CD14-positive monocyte (primary cell): ENCODE results near the gene SLC23A1. TPM values are rescaled to one million over a fixed set of nuclear protein-coding genes. Genes with fewer than 3 reads are reported as not detected.

Experiments
- DNase-seq, 3 donors: peaks; one replicate each; pipeline ENCODE4 v3.0.0-alpha.2; 2011 to 2022
- H2AFZ ChIP-seq: 2 replicates; pipeline ENCODE4 v1.6.0; 2012; ENCODE audit warnings: mild to moderate bottlenecking, low read depth, low read length, inconsistent platforms; ENCODE audit not compliant: insufficient read depth, poor library complexity, severe bottlenecking
- H3K27ac ChIP-seq, 2 donors: 1 replicate in 1 of 2; 2 replicates in 1 of 2; pipeline ENCODE4 v1.5.1; 2012 to 2013; ENCODE audit warnings: low read length in 2 of 2, control low read depth in 1 of 2, inconsistent platforms in 1 of 2, low read depth in 1 of 2, mild to moderate bottlenecking in 1 of 2
- H3K27me3 ChIP-seq, 2 donors: one replicate each; pipeline versions ENCODE4 v1.6.0 to v1.6.1; 2011 to 2013; ENCODE audit warnings: low read length in 2 of 2; ENCODE audit not compliant: control insufficient read depth in 2 of 2, insufficient read depth in 2 of 2
- H3K36me3 ChIP-seq, 2 donors: replicated peaks in 1 of 2; 1 replicate in 1 of 2; 2 replicates in 1 of 2; pipeline versions ENCODE4 v1.5.1 to v1.6.1; 2012 to 2013; ENCODE audit warnings: low read length in 2 of 2, control low read depth in 1 of 2, inconsistent platforms in 1 of 2, mild to moderate bottlenecking in 1 of 2; ENCODE audit not compliant: insufficient read depth in 2 of 2, control insufficient read depth in 1 of 2
- H3K4me1 ChIP-seq, 2 donors: 1 replicate in 1 of 2; 2 replicates in 1 of 2; pipeline versions ENCODE4 v1.5.1 to v1.6.1; 2012 to 2013; ENCODE audit warnings: low read length in 2 of 2, control low read depth in 1 of 2, inconsistent platforms in 1 of 2, mild to moderate bottlenecking in 1 of 2, moderate library complexity in 1 of 2; ENCODE audit not compliant: insufficient read depth in 2 of 2, control insufficient read depth in 1 of 2
- H3K4me2 ChIP-seq: replicated peaks from 2 replicates; pipeline ENCODE3; 2012; ENCODE audit warnings: low read length, moderate library complexity, mild to moderate bottlenecking; ENCODE audit not compliant: poor library complexity, severe bottlenecking; ENCODE audit errors: extremely low read depth
- H3K4me3 ChIP-seq, 3 experiments: fragments of 200-600 bp in 1 of 3; sonication (generic) in 1 of 3; replicated peaks in 1 of 3; 1 replicate in 2 of 3; 2 replicates in 1 of 3; pipeline ENCODE4 v1.5.1; 2011 to 2013; ENCODE audit warnings: low read length in 3 of 3, mild to moderate bottlenecking in 3 of 3, control low read depth in 2 of 3, low read depth in 2 of 3, inconsistent platforms in 1 of 3, moderate library complexity in 1 of 3
- H3K79me2 ChIP-seq: 2 replicates; pipeline ENCODE4 v1.6.0; 2012; ENCODE audit warnings: mild to moderate bottlenecking, control low read depth, inconsistent platforms, low read length, moderate library complexity; ENCODE audit not compliant: insufficient read depth
- H3K9ac ChIP-seq: 2 replicates; pipeline ENCODE4 v1.6.0; 2017; ENCODE audit warnings: low read length, mild to moderate bottlenecking; ENCODE audit not compliant: insufficient read depth, poor library complexity, severe bottlenecking
- H3K9me3 ChIP-seq, 2 donors: replicated peaks in 1 of 2; 1 replicate in 1 of 2; 2 replicates in 1 of 2; pipeline versions ENCODE4 v1.5.1 to v1.6.1; 2012 to 2013; ENCODE audit warnings: low read length in 2 of 2, control low read depth in 1 of 2; ENCODE audit not compliant: control insufficient read depth in 1 of 2, insufficient read depth in 1 of 2
- H4K20me1 ChIP-seq: 2 replicates; pipeline ENCODE4 v1.6.0; 2012; ENCODE audit warnings: mild to moderate bottlenecking, low read length, control low read depth, moderate library complexity; ENCODE audit not compliant: insufficient read depth
- H3K27ac Mint-ChIP-seq, 7 donors: one replicate each; pipeline ENCODE4 v1.8.0; 2020; ENCODE audit warnings: mild to moderate bottlenecking in 7 of 7, mixed read lengths in 7 of 7, moderate library complexity in 6 of 7, inconsistent platforms in 2 of 7
- H3K27me3 Mint-ChIP-seq, 3 donors: one replicate each; pipeline ENCODE4 v1.8.0; 2021 to 2022; ENCODE audit warnings: low read depth in 3 of 3, mild to moderate bottlenecking in 3 of 3, mixed read lengths in 3 of 3, moderate library complexity in 3 of 3, inconsistent platforms in 1 of 3
- H3K36me3 Mint-ChIP-seq, 2 donors: one replicate each; pipeline ENCODE4 v1.8.0; 2020; ENCODE audit warnings: mixed read lengths in 2 of 2, inconsistent platforms in 1 of 2, mild to moderate bottlenecking in 1 of 2
- H3K4me1 Mint-ChIP-seq: one replicate; pipeline ENCODE4 v1.8.0; 2020; ENCODE audit warnings: mild to moderate bottlenecking, mixed read lengths
- H3K4me3 Mint-ChIP-seq, 2 donors: one replicate each; pipeline ENCODE4 v1.8.0; 2020; ENCODE audit warnings: mild to moderate bottlenecking in 2 of 2, mixed read lengths in 2 of 2, moderate library complexity in 1 of 2
- H3K9me3 Mint-ChIP-seq, 7 donors: one replicate each; pipeline ENCODE4 v1.8.0; 2020 to 2022; ENCODE audit warnings: mixed read lengths in 7 of 7, mild to moderate bottlenecking in 6 of 7, moderate library complexity in 6 of 7, inconsistent platforms in 2 of 7
- WGBS: methylation state at CpG from one replicate; pipeline ENCODE4 v1.1.5; 2013; ENCODE audit warnings: missing lambda C conversion rate; ENCODE audit not compliant: insufficient coverage; 5-methylcytosine and 5-hydroxymethylcytosine counted together
- intact Hi-C, 2 donors: fragments of 100-400 bp; cut with micrococcal nuclease; formaldehyde crosslinking; loops; one replicate each; pipeline versions ENCODE4 v1.15.0 to v1.15.1; 2023
- polyA plus RNA-seq, 3 donors: library from polyadenylated mRNA; depleted of rRNA in 1 of 3; unstranded in 2 of 3; stranded (reverse) in 1 of 3; fragments of 300-500 nt in 2 of 3; fragments of >200 nt in 1 of 3; fragmentation: Illumina TruSeq in 2 of 3; gene quantifications; 1 replicate in 2 of 3; 2 replicates in 1 of 3; pipeline ENCODE4 v1.2.3, GENCODE V29; 2012 to 2021
- TF ChIP-seq, protein P1 (sequence below): fragments of 200-600 bp; IDR thresholded peaks from one replicate; pipeline ENCODE4 v1.8.0; 2022; ENCODE audit warnings: antibody characterized with exemption, mild to moderate bottlenecking

SLC23A1 gene
- polyA plus RNA-seq, 3 donors: not detected

DNA sequence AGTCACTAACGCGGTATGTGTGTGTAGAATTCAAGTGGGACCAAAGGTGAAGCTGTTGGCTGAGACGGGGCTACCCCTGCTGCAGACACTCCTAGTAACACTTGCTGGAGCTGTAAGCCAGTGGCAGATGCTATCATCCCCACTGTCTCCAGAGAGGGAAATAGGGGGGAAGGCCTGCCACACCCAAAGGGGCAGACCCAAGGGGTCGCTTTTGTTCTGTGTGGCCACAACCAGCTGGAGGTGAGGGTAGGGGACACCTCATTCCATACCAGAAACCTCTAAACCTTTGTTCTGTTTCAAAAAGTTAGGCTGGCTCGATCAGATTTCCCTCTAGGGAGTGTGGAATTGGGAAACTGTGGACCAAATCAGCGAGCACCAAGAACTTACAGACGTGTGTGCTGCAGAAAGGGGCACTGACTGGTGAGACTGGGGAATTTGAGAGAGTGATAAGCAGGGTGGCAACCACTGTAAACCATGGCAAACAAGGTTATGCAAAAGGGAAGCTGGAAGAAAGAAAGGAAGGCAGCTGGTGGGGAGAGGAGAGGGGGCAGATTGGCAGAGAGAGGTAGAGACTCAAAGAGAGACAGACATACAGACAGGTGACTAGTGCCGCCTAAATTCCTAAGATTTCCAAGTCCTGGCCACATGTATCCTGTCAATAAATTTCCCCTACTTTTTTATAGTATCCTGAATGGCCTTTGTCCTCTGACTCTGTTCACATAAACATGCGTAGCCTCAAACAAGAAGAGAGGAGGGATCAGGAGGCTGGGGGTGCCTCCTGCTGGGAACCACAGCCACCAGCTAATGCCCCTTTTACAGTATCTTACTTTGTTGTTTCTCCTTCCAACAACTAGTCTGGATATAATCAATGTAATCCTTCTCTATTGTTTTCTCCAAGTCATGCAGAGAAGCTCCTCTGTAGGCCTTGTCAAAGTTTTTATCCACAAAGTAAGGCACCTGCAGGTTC, 36.4 kb upstream of the SLC23A1 start:
- 68% methylated on average over 4 of the region's 9 CpGs for WGBS
- Histone ChIP-seq H4K20me1 (no peaks in the 10 kb centered on the region), H3K4me2 (no peak overlapping the region), H3K79me2 (no peaks in the 10 kb centered on the region), H3K36me3 (no peaks in the 10 kb centered on the region), H3K4me3 (no peak overlapping the region), H3K9me3 (no peaks in the 10 kb centered on the region), H2AFZ (no peak overlapping the region), H3K27ac (no peak overlapping the region), H3K9ac (no peak overlapping the region), H3K27me3 (no peaks in the 10 kb centered on the region), H3K4me1 (no peaks in the 10 kb centered on the region)
- intact Hi-C loops: no loop called here
- Mint-ChIP-seq H3K36me3 (peaks cover 4 to 8% of the 10 kb centered on the region in 2 donors), H3K9me3 (peaks cover 0 to 1% (median 0%) of the 10 kb centered on the region in 7 donors), H3K4me3 (no peak overlapping the region), H3K27ac (no peak overlapping the region), H3K27me3 (peaks cover 0 to 1% (median 0%) of the 10 kb centered on the region in 3 donors), H3K4me1 (peaks cover 4% of the 10 kb centered on the region)
- TF ChIP-seq, protein P1, sequence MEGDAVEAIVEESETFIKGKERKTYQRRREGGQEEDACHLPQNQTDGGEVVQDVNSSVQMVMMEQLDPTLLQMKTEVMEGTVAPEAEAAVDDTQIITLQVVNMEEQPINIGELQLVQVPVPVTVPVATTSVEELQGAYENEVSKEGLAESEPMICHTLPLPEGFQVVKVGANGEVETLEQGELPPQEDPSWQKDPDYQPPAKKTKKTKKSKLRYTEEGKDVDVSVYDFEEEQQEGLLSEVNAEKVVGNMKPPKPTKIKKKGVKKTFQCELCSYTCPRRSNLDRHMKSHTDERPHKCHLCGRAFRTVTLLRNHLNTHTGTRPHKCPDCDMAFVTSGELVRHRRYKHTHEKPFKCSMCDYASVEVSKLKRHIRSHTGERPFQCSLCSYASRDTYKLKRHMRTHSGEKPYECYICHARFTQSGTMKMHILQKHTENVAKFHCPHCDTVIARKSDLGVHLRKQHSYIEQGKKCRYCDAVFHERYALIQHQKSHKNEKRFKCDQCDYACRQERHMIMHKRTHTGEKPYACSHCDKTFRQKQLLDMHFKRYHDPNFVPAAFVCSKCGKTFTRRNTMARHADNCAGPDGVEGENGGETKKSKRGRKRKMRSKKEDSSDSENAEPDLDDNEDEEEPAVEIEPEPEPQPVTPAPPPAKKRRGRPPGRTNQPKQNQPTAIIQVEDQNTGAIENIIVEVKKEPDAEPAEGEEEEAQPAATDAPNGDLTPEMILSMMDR: no peak
- no peak for DNase-seq

GRCh38 chr5:139418793-139419192, 35.7 kb upstream of the SLC23A1 start:
- Histone ChIP-seq H4K20me1 (no peaks in the 10 kb centered on the region), H2AFZ (no peak overlapping the region), H3K27ac (no peak overlapping the region), H3K4me1 (no peaks in the 10 kb centered on the region), H3K4me2 (no peak overlapping the region), H3K36me3 (no peaks in the 10 kb centered on the region), H3K4me3 (no peak overlapping the region), H3K9me3 (no peaks in the 10 kb centered on the region), H3K9ac (no peak overlapping the region), H3K79me2 (no peaks in the 10 kb centered on the region), H3K27me3 (no peaks in the 10 kb centered on the region)
- no peak for DNase-seq
- H3K27ac Mint-ChIP-seq: no peak overlapping the region
- TF ChIP-seq, protein P1: no peak
- peaks cover 0 to 1% (median 0%) of the 10 kb centered on the region in 7 donors for H3K9me3 Mint-ChIP-seq
- intact Hi-C loops: no loop called here
- peaks cover 0 to 1% (median 0%) of the 10 kb centered on the region in 3 donors for H3K27me3 Mint-ChIP-seq
- no peak overlapping the region for H3K4me3 Mint-ChIP-seq
- WGBS: no CpG with 5 or more reads among the region's 1 CpG
- peaks cover 4 to 8% of the 10 kb centered on the region in 2 donors for H3K36me3 Mint-ChIP-seq
- H3K4me1 Mint-ChIP-seq: no peaks in the 10 kb centered on the region
